ENCODE data around the gene RMDN2.

Gene RMDN2

DNA sequence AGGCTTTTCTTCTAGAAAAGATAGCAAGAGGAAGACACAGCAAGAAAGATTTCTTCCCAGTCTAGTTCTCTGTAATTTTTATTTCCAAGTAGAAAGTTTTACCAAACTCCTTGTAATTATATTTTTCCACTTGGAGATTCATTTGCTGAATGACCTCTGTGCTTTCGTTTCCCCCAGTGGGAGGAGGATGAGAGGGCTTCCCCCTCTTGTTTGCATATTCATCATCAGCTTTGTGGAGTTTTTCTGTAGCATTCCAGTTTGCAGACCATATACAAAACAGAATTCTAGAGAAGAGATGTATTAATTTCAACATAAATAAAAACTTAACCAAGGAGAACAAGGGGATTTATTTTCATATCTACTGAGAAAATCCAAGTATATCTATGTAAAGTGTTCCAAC is 51.3 kb downstream of the RMDN2 start:
- no peak overlapping the region for H3K4me3 ChIP-seq (ENCODE audit: low read depth, low read length)
- no peak for DNase-seq (ENCODE audit: low read depth)
- no peak for TF ChIP-seq MYC (IDR thresholded peaks at IDR 0.05; ENCODE audit: low read depth, low read length)
- TF ChIP-seq MAX (IDR thresholded peaks at IDR 0.05; ENCODE audit: low read depth, low read length) = no peak
- TF ChIP-seq POLR2A (IDR thresholded peaks at IDR 0.05; ENCODE audit: extremely low read depth, insufficient read length) = no peak
- no peak for TF ChIP-seq CTCF (IDR thresholded peaks at IDR 0.05; ENCODE audit: low read depth, low read length)

DNA sequence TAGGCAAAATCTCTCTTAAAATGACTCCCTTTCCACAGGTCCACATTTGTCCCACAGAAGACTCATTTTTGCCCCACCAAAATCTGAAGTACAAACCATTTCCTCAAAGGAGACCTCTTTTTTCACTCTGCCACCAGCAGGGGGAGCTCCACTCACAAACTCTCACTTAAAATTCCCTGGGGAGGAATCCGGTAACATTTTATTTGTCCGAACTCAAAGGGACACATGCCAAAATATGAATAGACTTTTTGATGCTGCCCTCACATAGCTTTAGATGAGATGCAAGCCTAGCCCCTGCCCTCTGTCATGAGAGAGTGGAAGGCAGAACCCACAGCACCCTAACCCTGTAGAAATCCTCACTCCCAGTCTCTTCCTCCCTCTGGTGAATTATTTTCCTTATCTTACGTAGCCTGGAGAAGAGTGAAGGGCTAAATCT is 57.1 kb downstream of the RMDN2 start:
- 0 out of 2 replicates have a peak, but pooled peaks have one; percentile 11 for TF ChIP-seq MYC (IDR thresholded peaks at IDR 0.05; ENCODE audit: low read depth, low read length)
- no peak for TF ChIP-seq POLR2A (IDR thresholded peaks at IDR 0.05; ENCODE audit: extremely low read depth, insufficient read length)
- no peak for TF ChIP-seq MAX (IDR thresholded peaks at IDR 0.05; ENCODE audit: low read depth, low read length)
- TF ChIP-seq CTCF (IDR thresholded peaks at IDR 0.05; ENCODE audit: low read depth, low read length) = peak; percentile 77
- no peak overlapping the region for H3K4me3 ChIP-seq (ENCODE audit: low read depth, low read length)
- DNase-seq (ENCODE audit: low read depth) = peak; percentile 86

DNA sequence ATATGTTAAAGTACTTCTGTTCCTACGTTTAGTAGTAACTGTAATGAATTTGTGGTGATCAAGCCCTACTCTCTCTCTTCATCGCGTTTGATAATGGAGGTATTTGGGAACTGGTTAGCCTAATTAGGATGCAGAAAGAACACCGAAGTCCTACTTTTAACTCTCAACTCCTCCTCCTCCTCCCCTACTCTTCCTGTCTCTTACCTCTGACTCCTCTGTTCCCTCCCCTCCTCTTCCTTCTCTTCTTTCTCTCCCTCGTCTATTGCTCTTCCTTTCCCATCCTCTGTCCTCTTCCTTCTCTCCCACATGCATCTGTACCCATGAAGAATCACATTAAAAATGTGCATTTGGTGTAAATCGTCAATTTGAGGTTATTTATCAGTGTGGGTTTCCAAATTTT is 57.8 kb downstream of the RMDN2 start:
- TF ChIP-seq MYC (IDR thresholded peaks at IDR 0.05; ENCODE audit: low read depth, low read length) (no peak), POLR2A (IDR thresholded peaks at IDR 0.05; ENCODE audit: extremely low read depth, insufficient read length) (no peak), MAX (IDR thresholded peaks at IDR 0.05; ENCODE audit: low read depth, low read length) (no peak), CTCF (IDR thresholded peaks at IDR 0.05; ENCODE audit: low read depth, low read length) (no peak)
- no peak overlapping the region for H3K4me3 ChIP-seq (ENCODE audit: low read depth, low read length)
- no peak for DNase-seq (ENCODE audit: low read depth)

DNA sequence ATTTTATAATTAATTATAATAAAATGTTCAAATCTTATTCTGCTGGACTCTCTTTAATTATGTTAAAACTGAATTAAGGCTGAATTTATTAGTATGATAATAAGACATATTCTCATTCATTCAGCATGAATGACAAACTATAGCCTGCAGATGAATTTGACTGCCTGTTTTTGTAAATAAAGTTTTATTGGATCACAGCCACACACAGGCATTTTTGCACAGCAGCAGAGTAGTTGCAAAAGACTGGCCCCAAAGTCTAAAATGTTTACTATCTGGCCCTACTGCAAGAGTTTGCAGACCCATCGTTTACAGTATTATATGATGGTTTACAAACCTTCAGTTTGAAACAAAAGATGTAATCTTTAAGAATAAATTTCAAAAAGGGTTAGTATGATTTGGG is 58.6 kb downstream of the RMDN2 start:
- no peak overlapping the region for H3K4me3 ChIP-seq (ENCODE audit: low read depth, low read length)
- DNase-seq (ENCODE audit: low read depth) = no peak
- TF ChIP-seq POLR2A (IDR thresholded peaks at IDR 0.05; ENCODE audit: extremely low read depth, insufficient read length) = no peak
- TF ChIP-seq CTCF (IDR thresholded peaks at IDR 0.05; ENCODE audit: low read depth, low read length) = no peak
- TF ChIP-seq MYC (IDR thresholded peaks at IDR 0.05; ENCODE audit: low read depth, low read length) = no peak
- no peak for TF ChIP-seq MAX (IDR thresholded peaks at IDR 0.05; ENCODE audit: low read depth, low read length)

GRCh38 chr2:37984176-37984575 is 59.1 kb downstream of the RMDN2 start:
- DNase-seq (ENCODE audit: low read depth) = no peak
- TF ChIP-seq CTCF (IDR thresholded peaks at IDR 0.05; ENCODE audit: low read depth, low read length) = no peak
- no peak for TF ChIP-seq MYC (IDR thresholded peaks at IDR 0.05; ENCODE audit: low read depth, low read length)
- TF ChIP-seq POLR2A (IDR thresholded peaks at IDR 0.05; ENCODE audit: extremely low read depth, insufficient read length) = no peak
- no peak for TF ChIP-seq MAX (IDR thresholded peaks at IDR 0.05; ENCODE audit: low read depth, low read length)
- no peak overlapping the region for H3K4me3 ChIP-seq (ENCODE audit: low read depth, low read length)

GRCh38 chr2:37984589-37984988 is 59.5 kb downstream of the RMDN2 start:
- H3K4me3 ChIP-seq (ENCODE audit: low read depth, low read length) = no peak overlapping the region
- peak; percentile 48 for DNase-seq (ENCODE audit: low read depth)
- no peak for TF ChIP-seq MAX (IDR thresholded peaks at IDR 0.05; ENCODE audit: low read depth, low read length)
- no peak for TF ChIP-seq CTCF (IDR thresholded peaks at IDR 0.05; ENCODE audit: low read depth, low read length)
- TF ChIP-seq MYC (IDR thresholded peaks at IDR 0.05; ENCODE audit: low read depth, low read length) = no peak
- TF ChIP-seq POLR2A (IDR thresholded peaks at IDR 0.05; ENCODE audit: extremely low read depth, insufficient read length) = no peak

Data from NB4 (cell line).